GM06990 (cell line): ENCODE measurements around the gene ALS2.
A peak's percentile ranks its signal among the peaks of the same experiment; 100 is the strongest.
"Not testable (repeated sequence)": the region's sequence is repeated elsewhere in the genome, so short reads cannot be mapped to it uniquely, and the experiment has no call there.

Experiments
- DNase-seq: peaks from one replicate; pipeline ENCODE4 v3.0.0-alpha.2; 2011; ENCODE audit not compliant: insufficient read length; ENCODE audit errors: extremely low read depth
- H3K27me3 ChIP-seq: replicated peaks from 2 replicates; pipeline ENCODE4 v1.6.0; 2011; ENCODE audit warnings: low read length; ENCODE audit not compliant: control insufficient read depth, insufficient read depth
- H3K36me3 ChIP-seq: 2 replicates; pipeline ENCODE4 v1.5.1; 2011; ENCODE audit warnings: low read length; ENCODE audit not compliant: control insufficient read depth, insufficient read depth
- H3K4me3 ChIP-seq: replicated peaks from 2 replicates; pipeline ENCODE4 v1.5.1; 2011; ENCODE audit warnings: low read depth, mild to moderate bottlenecking, control low read depth, low read length
- TF ChIP-seq, protein P1 (sequence below): IDR thresholded peaks from 2 replicates; pipeline ENCODE4 v1.5.1; 2011; ENCODE audit warnings: low read length, control low read depth, mild to moderate bottlenecking, inconsistent platforms; ENCODE audit not compliant: insufficient read depth, poor library complexity, severe bottlenecking

Gene ALS2

GRCh38 chr2:201807452-201807999 is 26.8 kb upstream of the ALS2 start:
- TF ChIP-seq, protein P1, sequence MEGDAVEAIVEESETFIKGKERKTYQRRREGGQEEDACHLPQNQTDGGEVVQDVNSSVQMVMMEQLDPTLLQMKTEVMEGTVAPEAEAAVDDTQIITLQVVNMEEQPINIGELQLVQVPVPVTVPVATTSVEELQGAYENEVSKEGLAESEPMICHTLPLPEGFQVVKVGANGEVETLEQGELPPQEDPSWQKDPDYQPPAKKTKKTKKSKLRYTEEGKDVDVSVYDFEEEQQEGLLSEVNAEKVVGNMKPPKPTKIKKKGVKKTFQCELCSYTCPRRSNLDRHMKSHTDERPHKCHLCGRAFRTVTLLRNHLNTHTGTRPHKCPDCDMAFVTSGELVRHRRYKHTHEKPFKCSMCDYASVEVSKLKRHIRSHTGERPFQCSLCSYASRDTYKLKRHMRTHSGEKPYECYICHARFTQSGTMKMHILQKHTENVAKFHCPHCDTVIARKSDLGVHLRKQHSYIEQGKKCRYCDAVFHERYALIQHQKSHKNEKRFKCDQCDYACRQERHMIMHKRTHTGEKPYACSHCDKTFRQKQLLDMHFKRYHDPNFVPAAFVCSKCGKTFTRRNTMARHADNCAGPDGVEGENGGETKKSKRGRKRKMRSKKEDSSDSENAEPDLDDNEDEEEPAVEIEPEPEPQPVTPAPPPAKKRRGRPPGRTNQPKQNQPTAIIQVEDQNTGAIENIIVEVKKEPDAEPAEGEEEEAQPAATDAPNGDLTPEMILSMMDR, result no peak
- DNase-seq, result no peak
- Histone ChIP-seq H3K4me3 (no peak overlapping the region), H3K36me3 (no peaks in the 10 kb centered on the region), H3K27me3 (no peaks in the 10 kb centered on the region; the same call in 1 of the 2 replicates)

- Histone ChIP-seq H3K27me3 (no peaks in the 10 kb centered on the region; the same call in 1 of the 2 replicates), H3K4me3 (no peak within 1 kb of the TSS), H3K36me3 (no peaks in the 10 kb centered on the region)
- DNase-seq, result no peak
- TF ChIP-seq, protein P1, result no peak
Measured at GRCh38 chr2:201806442-201807170, 25.9 kb upstream of the ALS2 start, which contains the start of gene CDK15. CDK15 (plus strand) TSS chr2:201806537; CDS start chr2:201806665, 128 bp downstream.

GRCh38 chr2:201798914-201799285 is 18.2 kb upstream of the ALS2 start:
- DNase-seq, H3K27me3 ChIP-seq, H3K4me3 ChIP-seq, H3K36me3 ChIP-seq: not testable (repeated sequence)
- TF ChIP-seq, protein P1, result peak; percentile 33

- DNase-seq, result no peak
- TF ChIP-seq, protein P1, result no peak
- H3K36me3 ChIP-seq, result no peaks in the 10 kb centered on the region
- H3K4me3 ChIP-seq, result no peak overlapping the region
- no peaks in the 10 kb centered on the region; the same call in 1 of the 2 replicates for H3K27me3 ChIP-seq
Measured at GRCh38 chr2:201798252-201798913, 17.6 kb upstream of the ALS2 start.

GRCh38 chr2:201797175-201797840 is 16.6 kb upstream of the ALS2 start:
- TF ChIP-seq, protein P1, result no peak

More at GRCh38 chr2:201797175-201797840, 16.6 kb upstream of the ALS2 start:
- no peak for DNase-seq
- no peaks in the 10 kb centered on the region; the same call in none of the 2 replicates for H3K27me3 ChIP-seq
- no peaks in the 10 kb centered on the region for H3K36me3 ChIP-seq
- no peak overlapping the region for H3K4me3 ChIP-seq
